HG03060 (cell line): ENCODE results near the gene BCL2.

Experiments
- ATAC-seq: cut with Tn5 transposase; IDR thresholded peaks from one replicate; pipeline ENCODE4 v1.9.1; 2021; ENCODE audit warnings: low read depth, moderate number of reproducible peaks; ENCODE audit not compliant: unreplicated experiment

BCL2 gene

GRCh38 chr18:63290166-63290820 is 29.3 kb downstream of the BCL2 start:
- ATAC-seq = no peak

DNA sequence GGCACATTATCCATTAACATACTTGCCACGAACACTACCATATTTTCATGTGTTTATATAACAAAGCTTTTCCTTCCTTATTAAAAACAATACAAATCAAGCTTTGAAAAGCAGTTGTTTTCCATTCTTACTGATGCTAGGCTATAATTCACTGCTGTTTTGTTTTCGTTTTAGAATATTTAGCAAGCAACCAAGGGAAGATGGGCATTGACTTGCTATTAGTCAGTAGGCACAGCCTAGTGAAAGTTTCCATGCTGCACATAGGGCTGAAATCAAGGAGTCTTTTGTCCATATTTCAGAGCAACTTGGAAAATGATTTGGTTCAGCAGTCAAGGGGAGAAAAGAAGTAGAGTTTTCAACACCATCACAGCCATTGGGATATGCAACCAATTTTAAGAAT is 31.3 kb downstream of the BCL2 start:
- ATAC-seq = no peak

DNA sequence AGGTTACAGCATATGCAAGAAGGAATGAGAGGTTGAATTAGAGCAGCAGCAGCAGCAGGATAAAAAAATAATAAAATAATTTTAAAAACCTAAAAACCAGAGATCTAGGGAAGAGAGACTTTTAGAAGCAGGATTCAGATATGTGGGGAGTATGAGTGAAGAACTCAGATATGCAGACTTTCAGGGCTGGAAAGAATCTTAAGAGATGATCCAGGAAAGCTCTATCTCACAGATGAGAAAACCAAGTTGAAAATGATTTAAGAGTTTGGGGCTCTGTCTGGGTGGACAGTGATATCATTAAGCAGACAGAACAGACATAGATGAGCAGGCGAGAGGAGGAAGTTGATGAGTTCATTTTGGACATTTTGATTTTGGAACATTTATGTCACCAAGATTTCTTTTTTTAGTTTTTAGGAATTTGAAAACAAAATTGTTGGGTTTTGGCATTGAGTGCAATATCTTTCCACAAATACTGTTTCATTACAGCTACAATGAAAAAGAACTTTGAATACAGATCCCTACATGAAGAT is 31.8 kb downstream of the BCL2 start:
- ATAC-seq = no peak

- no peak for ATAC-seq
Observed at GRCh38 chr18:63286926-63287325, 32.6 kb downstream of the BCL2 start.

- peak; percentile 80 for ATAC-seq
Observed at GRCh38 chr18:63284827-63285733, 34.5 kb downstream of the BCL2 start.

GRCh38 chr18:63284173-63284799 is 35.3 kb downstream of the BCL2 start:
- ATAC-seq = no peak

- ATAC-seq = no peak
Observed at GRCh38 chr18:63283305-63284094, 36.1 kb downstream of the BCL2 start.

GRCh38 chr18:63282793-63283192 is 36.8 kb downstream of the BCL2 start:
- ATAC-seq = no peak

DNA sequence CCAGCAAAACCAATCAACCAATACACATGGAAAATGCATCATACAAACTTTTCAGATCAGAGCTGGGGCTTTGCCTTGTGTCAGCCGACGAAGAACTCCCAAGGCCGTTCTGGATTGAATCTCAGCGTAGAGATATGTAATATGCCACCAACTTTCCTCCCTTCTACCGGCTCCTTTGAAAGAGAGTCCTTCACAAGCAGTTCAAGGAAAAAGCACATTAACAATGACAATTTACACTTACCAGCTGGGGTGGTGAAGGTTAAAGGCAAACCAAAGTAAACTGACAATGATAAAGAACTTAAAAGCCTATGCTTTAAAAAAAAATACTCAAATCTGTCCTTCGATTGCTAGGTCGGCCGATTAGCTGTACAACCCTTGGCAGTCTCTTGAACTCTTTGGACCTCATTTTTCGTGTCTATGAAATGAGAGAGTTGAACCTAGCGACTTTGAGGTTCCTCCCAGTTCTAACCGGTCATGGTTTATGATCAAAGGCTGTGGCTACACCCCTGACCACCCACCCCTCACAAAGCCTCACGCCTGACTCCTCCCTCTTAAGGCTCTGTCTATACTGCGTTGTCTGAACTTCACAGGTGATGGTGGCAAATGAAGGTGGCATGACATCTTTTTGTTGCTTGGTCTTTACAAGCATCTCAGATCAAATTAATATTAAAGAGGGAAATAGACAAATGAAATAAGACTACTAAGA is 46.2 kb downstream of the BCL2 start:
- no peak for ATAC-seq

- ATAC-seq = no peak
Observed at GRCh38 chr18:63272638-63273037, 46.9 kb downstream of the BCL2 start.

- no peak for ATAC-seq
Observed at GRCh38 chr18:63271881-63272299, 47.7 kb downstream of the BCL2 start.

DNA sequence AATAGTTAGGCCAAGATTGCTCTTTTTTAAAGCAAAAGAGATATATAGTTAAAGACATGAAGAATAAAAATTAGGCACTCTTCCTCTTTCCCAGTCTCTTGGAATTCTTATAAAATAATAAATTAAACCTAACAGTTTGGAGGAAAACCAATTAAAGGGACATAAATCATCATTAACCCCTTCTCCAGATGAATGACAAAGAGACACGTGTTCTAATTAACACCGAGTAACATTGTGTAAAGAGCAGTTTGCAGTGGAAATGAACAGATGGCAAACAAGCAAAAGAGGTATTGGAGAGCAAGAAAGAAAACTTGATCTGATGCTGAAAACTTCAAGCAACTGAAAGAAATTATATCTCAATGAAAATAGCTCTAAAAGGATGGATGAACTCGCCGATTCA is 48.4 kb downstream of the BCL2 start:
- no peak for ATAC-seq

DNA sequence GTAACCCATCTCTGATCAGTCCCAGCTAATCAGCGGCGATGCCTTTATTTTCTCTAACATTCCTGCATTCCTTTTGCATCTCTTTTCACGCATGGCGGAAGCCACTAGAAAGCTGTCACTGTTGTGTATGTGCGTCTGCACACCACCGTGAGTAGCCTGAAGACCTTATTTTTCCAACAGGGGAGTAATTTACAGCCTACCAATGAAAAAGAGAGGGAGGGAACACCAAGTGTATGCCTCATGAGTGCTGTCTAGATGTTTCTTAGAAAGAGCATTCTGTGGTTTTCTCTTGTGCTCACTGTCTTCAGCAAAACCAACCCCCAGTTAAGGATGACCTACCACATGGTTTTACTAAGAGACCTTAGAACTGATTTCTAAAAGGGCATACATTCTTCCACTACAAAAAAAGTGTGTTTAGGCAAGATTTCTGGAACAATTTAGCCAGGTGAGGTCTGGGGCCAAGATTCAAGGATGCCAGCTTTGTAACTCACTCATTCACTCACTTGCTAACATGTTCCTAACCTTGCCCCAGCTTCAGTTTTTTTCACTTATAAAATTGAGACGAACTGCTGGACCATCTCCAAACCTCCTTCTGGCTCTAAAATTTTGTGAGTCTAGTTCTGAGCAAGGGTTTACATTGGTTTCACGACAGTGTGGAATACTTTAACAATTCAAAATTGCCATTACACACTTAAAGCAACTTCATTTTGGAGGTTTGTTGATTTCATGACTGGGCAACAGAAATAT is 51.4 kb downstream of the BCL2 start:
- no peak for ATAC-seq

- ATAC-seq = no peak
Observed at GRCh38 chr18:63266888-63267790, 52.4 kb downstream of the BCL2 start.

DNA sequence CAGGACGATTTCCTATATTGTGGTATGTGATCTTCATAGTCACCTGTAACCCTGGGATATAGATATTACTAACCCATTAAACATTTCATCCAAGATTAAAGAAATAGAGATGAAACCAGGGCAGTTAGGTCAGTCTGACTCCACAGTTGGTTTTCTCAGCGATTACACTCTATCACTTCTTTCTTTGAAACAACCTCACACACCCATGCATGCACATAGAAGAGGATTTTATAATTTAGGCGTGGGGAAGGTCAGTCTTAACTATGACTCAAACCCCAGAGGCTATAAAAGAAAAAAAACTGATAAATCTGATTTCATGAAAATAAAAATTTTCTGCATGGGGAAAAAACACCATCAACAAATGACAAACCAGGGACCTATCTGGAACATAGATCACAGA is 54.2 kb downstream of the BCL2 start:
- no peak for ATAC-seq

DNA sequence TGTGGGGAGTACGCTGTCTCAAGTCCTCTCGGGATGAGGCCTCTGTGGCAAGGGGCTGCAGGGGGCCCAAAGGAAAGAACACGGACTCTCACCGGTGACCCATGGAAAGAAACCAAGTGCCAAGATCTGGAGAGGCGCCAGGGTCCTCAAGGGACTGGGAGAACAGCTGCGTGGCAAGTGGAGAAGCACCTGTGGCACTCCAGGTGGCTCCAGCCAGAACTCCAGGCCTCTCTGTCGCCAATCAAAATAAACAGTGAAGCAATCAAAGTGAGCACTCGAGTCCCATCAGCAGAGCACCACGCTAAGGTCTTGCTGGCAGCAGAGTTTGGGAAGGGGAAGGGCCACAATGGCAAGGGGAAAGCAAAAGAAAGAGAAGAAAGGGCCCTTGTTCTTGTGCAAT is 54.7 kb downstream of the BCL2 start:
- no peak for ATAC-seq

DNA sequence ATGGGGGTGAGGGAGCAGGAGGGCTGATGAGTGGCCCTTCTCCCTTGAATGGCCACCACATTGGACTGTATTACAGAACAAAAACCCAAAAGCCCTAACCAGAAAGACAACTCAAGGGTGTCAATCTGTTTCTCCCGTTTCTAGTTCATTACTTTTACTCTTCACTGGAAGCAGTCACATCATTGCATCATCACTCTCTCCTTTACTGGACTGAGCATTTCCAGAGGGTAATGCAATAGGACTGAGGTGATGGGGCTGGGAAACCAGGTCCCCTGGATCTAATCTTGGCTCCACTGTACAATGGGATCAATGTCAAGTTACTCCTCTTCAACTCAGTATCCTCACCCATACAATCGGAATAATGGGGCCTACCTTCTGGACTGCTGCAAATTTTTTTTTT is 56.1 kb downstream of the BCL2 start:
- ATAC-seq = no peak
